ENCODE data around the gene FAM20B. TPM values are rescaled to one million over a fixed set of nuclear protein-coding genes. Genes with fewer than 3 reads are reported as not detected.

Gene FAM20B
- total RNA-seq, 1 donor from 2014 or later = 31.4 TPM

DNA sequence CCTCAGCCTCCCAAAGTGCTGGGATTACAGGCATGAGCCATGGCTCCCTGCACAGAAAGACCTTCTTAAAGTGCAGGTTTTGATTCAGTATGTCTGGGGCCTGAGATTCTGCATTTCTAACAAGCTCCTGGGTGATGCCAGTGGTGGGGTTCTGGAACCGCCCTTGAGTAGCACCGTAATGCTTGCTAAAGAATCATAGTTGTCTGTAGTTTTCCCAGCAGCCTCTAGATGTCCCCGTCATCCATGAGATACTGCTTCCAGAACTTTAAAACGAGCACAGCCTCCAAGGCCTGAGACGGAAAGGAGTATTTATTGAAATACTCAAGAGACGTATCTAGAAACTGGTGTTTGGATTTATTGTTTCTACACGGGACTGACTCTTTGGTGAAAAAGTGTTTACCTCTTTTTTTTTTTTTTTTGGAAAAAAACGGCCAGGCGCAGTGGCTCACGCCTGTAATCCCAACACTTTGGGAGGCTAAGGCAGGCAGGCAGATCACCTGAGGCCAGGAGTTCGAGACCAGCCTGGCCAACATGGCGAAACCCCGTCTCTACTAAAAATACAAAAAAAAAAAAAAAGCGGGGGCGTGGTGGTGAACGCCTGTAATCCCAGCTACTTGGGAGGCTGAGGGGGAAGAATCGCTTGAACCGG is 53.5 kb downstream of the FAM20B start:
- Mint-ChIP-seq H3K4me3 (ENCODE audit: unreplicated experiment) (no peak overlapping the region), H3K9me3 (ENCODE audit: unreplicated experiment) (no peaks in the 10 kb centered on the region), H3K36me3 (ENCODE audit: low read depth, unreplicated experiment) (no peaks in the 10 kb centered on the region), H3K4me1 (ENCODE audit: unreplicated experiment) (peaks cover 22% of the 10 kb centered on the region), H3K27ac (ENCODE audit: unreplicated experiment) (no peak overlapping the region), H3K27me3 (ENCODE audit: unreplicated experiment) (peaks cover 6% of the 10 kb centered on the region)
- peak; percentile 49 for DNase-seq (ENCODE audit: low spot score)
- TF ChIP-seq, protein P1, sequence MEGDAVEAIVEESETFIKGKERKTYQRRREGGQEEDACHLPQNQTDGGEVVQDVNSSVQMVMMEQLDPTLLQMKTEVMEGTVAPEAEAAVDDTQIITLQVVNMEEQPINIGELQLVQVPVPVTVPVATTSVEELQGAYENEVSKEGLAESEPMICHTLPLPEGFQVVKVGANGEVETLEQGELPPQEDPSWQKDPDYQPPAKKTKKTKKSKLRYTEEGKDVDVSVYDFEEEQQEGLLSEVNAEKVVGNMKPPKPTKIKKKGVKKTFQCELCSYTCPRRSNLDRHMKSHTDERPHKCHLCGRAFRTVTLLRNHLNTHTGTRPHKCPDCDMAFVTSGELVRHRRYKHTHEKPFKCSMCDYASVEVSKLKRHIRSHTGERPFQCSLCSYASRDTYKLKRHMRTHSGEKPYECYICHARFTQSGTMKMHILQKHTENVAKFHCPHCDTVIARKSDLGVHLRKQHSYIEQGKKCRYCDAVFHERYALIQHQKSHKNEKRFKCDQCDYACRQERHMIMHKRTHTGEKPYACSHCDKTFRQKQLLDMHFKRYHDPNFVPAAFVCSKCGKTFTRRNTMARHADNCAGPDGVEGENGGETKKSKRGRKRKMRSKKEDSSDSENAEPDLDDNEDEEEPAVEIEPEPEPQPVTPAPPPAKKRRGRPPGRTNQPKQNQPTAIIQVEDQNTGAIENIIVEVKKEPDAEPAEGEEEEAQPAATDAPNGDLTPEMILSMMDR (IDR thresholded peaks at IDR 0.05; ENCODE audit: unreplicated experiment) = peak; percentile 46

DNA sequence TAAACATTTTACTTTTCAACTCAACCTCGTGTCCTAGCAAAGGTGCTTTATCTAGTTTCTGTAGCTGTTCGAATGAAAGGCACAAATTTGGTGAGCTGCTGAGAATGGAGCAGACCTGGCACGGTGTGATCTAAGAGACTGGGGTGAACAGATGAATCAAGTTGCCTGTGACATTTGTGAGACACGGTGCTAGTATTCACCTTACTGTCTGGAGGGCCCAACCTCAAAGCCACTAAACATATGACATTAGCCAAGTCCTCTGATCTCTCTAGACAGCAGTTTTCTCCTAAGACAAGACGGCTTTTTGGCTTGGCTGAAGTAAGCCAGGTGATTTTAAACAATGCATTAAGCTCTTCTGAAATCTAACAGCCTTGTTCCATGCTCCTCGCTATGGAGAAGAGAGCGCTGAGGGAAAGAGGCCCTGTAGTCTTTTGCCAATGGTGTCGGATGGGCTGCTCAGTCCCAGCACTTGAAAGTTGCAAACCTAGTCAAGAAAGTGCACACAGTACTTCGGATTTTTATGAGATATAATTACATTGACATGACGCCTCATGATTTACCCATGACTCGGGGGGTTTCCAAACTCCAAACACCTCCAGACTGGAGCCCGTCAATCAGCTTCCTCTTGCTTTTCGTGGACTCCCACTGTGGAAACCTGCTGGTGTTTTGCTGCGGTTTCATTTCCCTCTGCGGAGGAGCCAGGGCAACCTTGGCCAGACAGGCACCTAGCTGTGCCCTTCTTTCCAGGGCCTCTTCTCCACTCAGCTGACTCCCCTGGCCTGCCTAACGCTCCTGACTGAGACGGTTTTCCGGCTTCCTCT is 55.4 kb downstream of the FAM20B start:
- DNase-seq (ENCODE audit: low spot score) = peak; percentile 33
- no peaks in the 10 kb centered on the region for H3K36me3 Mint-ChIP-seq (ENCODE audit: low read depth, unreplicated experiment)
- H3K27me3 Mint-ChIP-seq (ENCODE audit: unreplicated experiment) = peaks cover 6% of the 10 kb centered on the region
- peak overlapping the region; percentile 75 for H3K27ac Mint-ChIP-seq (ENCODE audit: unreplicated experiment)
- H3K9me3 Mint-ChIP-seq (ENCODE audit: unreplicated experiment) = no peaks in the 10 kb centered on the region
- H3K4me3 Mint-ChIP-seq (ENCODE audit: unreplicated experiment) = peak overlapping the region; percentile 88
- peaks cover 17% of the 10 kb centered on the region for H3K4me1 Mint-ChIP-seq (ENCODE audit: unreplicated experiment)
- TF ChIP-seq, protein P1 (IDR thresholded peaks at IDR 0.05; ENCODE audit: unreplicated experiment) = no peak

DNA sequence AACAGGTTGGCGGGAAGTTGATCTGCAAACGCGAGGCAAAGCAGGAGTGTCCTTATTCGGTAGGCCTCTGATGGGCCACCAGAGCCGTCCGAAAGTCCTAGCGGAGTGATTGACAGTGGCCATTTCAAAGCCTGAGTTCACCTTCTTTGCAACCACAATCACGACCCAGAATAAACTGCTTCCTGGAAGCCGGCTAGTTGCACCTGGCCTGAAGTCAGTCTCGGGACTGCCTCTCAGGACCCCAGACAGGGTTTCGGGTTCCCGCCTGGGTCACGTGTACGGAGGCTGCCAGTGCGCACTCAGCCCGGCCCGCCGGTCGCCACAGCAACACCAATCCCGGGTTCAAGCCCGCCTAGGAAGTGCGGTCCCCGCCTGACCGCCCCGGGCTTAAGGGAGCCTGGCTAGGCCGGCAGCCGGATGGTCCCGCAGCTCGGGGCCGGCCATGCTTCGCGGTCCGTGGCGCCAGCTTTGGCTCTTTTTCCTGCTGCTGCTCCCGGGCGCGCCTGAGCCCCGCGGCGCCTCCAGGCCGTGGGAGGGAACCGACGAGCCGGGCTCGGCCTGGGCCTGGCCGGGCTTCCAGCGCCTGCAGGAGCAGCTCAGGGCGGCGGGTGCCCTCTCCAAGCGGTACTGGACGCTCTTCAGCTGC is 56.1 kb downstream of the FAM20B start, which contains the start of gene TOR3A:
TSS of gene TOR3A (plus strand) at position 384 of the 646 bp plus-strand sequence. CDS start at position 443, 59 bp downstream.
- peak within 1 kb of the TSS; percentile 95 for H3K4me3 Mint-ChIP-seq (ENCODE audit: unreplicated experiment)

DNA sequence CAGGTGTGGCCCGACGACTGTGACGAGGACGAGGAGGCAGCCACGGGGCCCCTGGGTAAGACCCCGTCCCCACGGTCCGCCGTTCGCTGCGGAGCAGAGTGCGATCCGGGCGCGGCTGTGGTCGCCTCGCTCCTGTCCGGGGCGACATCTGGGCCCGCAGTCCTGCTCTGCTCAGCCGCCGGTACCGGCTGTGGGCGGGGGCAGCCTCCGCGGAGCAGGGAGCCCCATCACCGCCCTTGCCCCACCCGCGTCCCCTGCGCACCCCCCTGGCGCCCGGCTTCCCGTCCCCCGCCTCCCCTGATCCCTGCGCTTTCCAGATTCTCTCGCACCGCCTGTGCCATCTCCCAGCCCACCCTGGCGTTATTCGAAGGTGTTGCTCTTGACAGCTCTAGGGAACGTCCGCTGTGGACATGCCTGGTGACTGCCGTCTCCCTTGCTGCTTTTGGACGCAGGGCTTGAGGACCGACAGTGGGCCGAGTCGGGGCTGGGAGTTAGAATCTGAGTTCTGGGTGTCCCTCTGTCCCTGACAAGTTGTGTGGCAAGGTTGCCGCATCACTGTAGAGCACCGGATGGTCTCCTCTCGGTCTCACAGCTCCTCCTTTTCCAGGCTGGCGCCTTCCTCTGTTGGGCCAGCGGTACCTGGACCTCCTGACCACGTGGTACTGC is 56.8 kb downstream of the FAM20B start:
- Mint-ChIP-seq H3K4me3 (ENCODE audit: unreplicated experiment) (peak overlapping the region; percentile 95), H3K4me1 (ENCODE audit: unreplicated experiment) (peaks cover 15% of the 10 kb centered on the region), H3K36me3 (ENCODE audit: low read depth, unreplicated experiment) (peaks cover 3% of the 10 kb centered on the region), H3K27me3 (ENCODE audit: unreplicated experiment) (peaks cover 6% of the 10 kb centered on the region), H3K9me3 (ENCODE audit: unreplicated experiment) (no peaks in the 10 kb centered on the region), H3K27ac (ENCODE audit: unreplicated experiment) (peak overlapping the region; percentile 78)
- DNase-seq (ENCODE audit: low spot score) = peak; percentile 47
- TF ChIP-seq, protein P1 (IDR thresholded peaks at IDR 0.05; ENCODE audit: unreplicated experiment) = no peak

More for the DNA sequence above, 56.1 kb downstream of the FAM20B start, which contains the start of gene TOR3A:
- peak; percentile 76 for DNase-seq (ENCODE audit: low spot score)
- TF ChIP-seq, protein P1 (IDR thresholded peaks at IDR 0.05; ENCODE audit: unreplicated experiment) = no peak
- no peaks in the 10 kb centered on the region for H3K9me3 Mint-ChIP-seq (ENCODE audit: unreplicated experiment)
- H3K36me3 Mint-ChIP-seq (ENCODE audit: low read depth, unreplicated experiment) = peaks cover 3% of the 10 kb centered on the region
- H3K27me3 Mint-ChIP-seq (ENCODE audit: unreplicated experiment) = peaks cover 6% of the 10 kb centered on the region
- peaks cover 15% of the 10 kb centered on the region for H3K4me1 Mint-ChIP-seq (ENCODE audit: unreplicated experiment)
- peak within 1 kb of the TSS; percentile 78 for H3K27ac Mint-ChIP-seq (ENCODE audit: unreplicated experiment)

Measured in endothelial cell (in vitro differentiated cells).